ENCODE data around the gene ORMDL3.

Gene ORMDL3, protein sequence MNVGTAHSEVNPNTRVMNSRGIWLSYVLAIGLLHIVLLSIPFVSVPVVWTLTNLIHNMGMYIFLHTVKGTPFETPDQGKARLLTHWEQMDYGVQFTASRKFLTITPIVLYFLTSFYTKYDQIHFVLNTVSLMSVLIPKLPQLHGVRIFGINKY

DNA sequence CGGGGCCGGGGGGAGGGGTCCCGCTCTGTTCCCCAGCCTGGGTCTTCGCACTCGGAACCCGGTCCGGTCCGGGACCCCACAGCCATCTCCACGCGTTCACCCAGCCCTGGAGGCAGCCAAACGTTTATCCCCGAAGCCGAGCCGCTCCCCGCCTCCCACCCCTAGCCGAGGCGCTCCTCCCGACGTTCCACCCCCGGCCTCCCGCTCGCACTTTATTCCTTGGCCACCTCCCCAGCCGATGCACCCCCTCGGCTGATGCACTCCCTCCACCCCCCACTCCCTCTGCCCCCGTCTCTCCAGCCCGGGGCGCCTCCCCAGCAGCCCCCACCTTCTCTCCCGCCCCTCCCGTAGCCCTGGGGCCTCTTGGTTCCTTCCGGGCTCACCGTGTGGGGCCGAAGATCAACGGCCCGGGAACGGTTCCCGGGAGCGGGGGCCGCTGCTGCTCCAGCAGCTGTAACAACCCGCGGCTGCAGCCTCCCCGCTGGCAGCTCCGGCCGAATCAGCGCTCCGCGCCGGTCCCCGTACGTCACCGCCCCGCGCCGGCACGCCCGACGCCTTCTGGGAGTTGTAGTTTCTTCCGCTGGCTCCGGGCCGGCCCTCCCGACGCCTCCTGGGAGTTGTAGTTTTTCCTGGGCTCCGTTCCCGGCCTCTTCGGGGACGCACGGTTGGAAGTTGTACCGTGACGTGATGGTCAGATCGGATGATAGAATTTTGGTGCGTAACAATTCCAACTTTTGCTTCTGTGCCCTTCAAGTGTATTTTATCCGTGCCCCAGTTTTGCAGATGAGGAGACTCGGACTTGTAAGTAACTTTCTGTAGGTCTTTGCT lies at the start of gene ORMDL3, which contains the start of gene LRRC3C:
Gene ORMDL3, minus strand, starts transcription at position 501 of the 828 bp plus-strand sequence. CDS start 3,398 bp downstream, outside the sequence.
Gene LRRC3C, plus strand, starts transcription at position 632 of the 828 bp plus-strand sequence. CDS start 13,792 bp downstream, outside the sequence.
- peak; percentile 79 to 82 for DNase-seq (ENCODE audit: low read depth in 2 of 2)

DNA sequence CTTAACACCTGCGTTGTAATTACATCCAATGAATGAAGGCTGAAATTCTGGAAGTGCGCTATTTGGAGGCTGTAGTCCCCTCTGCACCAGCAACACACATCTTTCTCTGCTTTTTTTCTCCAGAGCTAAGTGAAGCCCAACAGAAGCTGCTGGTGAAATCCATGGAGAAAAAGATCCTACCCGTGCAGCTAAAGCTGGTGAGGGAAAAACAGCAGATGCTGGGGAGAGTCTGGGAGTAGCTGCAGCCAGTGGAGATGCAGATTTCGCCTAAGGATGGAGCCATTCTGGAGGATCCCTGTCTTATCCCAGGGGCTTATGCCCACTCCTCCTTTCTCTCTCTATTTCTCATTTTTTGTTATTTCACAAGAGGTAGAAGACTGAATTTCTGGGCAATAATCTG lies 48.4 kb upstream of the ORMDL3 start:
- DNase-seq (ENCODE audit: low read depth in 2 of 2), result no peak

DNA sequence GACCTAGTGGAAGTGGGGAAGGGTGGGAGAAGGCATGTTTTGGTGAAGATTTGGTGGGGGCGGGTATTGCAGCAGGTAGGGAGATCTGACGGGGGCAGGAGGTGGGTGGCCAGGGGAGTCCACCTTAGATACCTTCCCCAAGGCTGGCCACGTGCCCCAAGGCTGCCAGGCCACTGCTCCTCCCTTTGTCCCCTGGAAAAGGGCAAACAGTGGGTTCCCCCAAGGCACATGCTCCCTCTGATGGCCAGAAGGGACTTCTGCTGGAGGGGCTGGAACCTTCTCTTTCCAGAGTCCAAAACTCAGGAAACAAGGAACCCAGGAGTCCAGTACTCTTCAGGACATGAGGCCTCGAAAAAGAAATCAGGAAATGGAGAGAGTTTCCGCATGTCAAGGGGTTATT lies 47.0 kb upstream of the ORMDL3 start:
- DNase-seq (ENCODE audit: low read depth in 2 of 2), result no peak

- no peak for DNase-seq (ENCODE audit: low read depth in 2 of 2)
These were observed 46.1 kb upstream of the ORMDL3 start for GRCh38 chr17:39973496-39973895.

- no peak for DNase-seq (ENCODE audit: low read depth in 2 of 2)
These were observed 44.9 kb upstream of the ORMDL3 start for GRCh38 chr17:39972271-39972670.

DNA sequence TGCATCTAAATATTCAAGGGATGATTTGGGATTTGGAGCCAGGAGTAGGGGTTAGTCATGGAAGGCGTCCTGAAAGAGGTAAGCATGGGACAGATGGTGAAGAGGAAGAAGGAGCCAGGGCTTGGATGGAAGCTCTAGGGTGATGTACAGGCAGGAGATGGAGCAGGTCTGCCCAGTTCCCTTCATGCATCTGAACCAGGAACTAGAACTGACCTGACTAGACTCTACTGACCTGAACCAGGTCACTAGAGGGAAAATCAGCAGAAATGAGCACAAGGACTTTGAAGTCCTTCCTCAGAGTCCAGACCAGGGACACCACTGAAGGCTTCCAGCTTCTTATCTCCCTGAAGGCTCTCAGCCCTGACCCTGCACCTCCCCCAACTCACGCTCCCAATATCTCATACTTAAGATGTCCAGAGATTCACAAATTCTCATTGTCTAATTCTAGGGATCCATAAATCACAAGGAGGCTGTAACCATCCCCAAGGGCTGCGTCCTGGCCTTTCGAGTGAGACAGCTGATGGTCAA lies 43.7 kb upstream of the ORMDL3 start:
- no peak for DNase-seq (ENCODE audit: low read depth in 2 of 2)

GRCh38 chr17:39970157-39970692 lies 42.8 kb upstream of the ORMDL3 start:
- no peak for DNase-seq (ENCODE audit: low read depth in 2 of 2)

DNA sequence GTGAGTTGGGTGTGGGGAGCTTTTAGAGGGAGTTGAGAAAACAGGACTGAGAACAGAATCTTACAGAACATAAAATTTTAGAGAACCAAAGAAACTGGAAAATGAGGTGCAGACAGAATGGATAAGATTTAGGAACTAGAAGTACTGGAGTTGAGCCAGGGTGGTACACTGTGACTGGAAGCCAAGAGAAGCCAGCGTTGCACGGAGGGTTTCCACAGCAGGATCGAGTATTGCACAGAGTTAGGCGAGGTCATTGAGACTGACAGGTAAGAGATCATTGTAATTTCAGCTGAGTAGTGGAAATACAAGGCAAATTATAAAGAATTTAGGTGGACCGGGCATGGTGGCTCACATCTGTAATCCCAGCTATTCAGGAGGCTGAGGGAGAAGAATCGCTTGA lies 42.0 kb upstream of the ORMDL3 start:
- DNase-seq (ENCODE audit: low read depth in 2 of 2), result no peak

DNA sequence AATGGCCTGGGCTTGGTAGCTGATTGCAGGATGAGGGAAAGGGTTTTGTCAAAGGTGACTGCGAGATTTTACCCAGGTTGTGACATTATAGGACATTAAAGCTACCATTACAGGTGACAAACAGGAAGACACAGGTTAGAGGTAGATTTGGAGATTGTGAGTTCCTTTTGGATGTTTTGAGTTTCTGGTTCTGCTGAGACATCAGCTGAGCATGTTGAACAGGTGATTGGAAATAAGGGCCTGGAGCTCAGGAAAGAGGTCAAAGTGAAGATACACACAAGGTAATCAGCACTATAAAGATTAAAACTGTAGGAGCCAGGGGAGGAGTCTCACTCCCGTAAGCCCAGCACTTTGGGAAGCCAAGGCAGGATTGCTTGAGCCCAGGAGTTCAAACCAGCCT lies 41.4 kb upstream of the ORMDL3 start:
- DNase-seq (ENCODE audit: low read depth in 2 of 2), result no peak

DNA sequence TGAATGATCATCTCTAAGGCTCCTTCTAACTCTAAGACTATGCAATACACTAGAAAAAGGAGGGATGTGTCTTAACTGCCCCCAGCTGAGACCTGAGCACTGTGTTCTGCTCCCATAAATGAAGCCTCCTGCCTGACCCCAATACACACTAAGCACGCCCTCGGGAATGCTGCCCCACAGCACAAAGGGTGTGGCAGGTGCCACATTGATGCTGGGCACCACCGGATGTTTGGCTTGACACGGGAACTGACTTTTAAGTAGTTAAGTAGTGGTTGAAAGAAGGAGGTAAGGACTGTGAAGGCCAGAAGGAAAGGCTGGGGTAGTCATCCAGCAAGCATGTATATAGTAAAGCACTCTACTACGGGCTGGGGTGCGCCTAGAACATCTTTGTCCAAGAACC lies 39.4 kb upstream of the ORMDL3 start:
- DNase-seq (ENCODE audit: low read depth in 2 of 2), result no peak

DNA sequence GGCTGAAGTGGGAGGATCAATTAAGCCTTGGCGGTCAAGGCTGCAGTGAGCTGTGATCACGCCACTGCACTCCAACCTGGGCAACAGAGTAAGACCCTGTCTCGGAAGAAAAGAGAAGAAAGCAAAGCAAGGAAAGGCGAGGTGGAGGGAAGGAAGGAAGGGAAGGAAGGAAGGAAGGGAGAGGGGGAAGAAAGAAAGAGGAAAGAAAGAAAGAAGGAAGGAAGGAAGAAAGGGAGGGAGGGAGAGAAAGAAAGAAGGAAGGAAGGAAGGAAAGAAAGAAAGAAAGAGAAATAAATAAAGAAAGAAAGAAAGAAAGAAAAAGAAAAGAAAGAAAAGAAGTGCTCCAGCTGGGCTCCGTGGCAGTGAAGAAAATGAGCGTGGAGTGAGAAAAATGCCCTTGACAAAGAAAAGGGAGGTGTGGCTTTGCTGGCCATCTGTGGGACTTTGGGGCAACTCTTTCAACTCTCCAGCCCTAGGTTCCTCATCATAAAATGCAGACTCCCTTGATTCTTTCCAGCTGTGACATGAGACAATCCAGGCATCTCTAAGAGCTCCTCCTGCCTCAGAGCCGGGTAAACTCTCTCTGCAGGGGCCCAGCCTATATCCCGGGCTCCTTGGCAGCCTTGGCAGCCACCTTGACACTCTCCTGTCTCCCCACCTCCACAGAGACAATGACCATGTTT lies 37.8 kb upstream of the ORMDL3 start:
- DNase-seq (ENCODE audit: low read depth in 2 of 2), result no peak

DNA sequence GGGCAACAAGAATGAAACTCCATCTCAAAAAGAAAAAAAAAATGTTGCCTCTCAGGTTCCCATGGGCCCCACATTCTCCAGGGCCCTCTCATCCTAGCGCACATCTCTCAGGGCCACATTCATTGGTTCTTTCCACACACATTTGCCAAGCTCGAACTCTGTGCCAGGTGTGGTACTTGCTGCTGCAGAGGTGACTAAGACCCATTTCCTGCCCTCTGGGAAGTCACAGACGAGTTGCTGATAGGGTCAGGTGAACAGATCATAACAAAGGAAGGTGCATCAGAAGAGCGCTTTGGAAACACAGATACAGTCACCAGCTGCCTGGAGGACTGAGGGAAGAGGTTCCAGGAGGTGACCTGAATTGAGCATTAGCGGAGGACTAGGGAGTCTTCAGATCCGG lies 36.4 kb upstream of the ORMDL3 start:
- DNase-seq (ENCODE audit: low read depth in 2 of 2), result no peak

DNA sequence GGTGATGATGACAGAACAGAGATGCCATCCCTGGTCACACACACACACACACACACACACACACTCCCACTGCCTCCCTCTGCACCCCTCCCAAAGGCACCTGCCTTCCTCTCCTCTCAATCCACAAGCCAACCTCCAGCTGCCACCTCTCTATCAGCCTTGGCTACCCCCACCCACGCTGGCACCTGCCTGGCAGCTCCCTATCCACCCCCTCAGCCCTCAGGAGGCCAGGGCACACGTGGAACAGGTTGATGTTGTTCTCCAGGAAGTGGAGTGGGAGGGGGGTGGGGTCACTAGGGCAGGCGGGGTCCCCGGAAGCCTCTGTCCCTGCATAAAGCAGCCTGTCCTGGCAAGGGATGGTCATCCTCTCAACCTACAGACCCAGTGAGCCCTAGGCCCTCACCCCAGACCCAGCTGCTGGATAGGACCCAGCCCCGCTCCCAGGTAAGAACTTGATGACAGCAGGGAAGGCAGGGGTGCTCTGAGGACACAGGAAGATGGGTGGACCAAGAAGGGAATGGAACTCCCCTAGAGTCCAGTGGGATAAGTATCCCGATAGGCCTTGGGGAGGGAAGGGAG lies 35.3 kb upstream of the ORMDL3 start, which contains the start of gene GSDMA:
Gene GSDMA, plus strand, starts transcription at position 363 of the 579 bp plus-strand sequence. CDS start 2,684 bp downstream, outside the sequence.
- DNase-seq (ENCODE audit: low read depth in 2 of 2), result no peak

GRCh38 chr17:39960524-39961041 lies 33.2 kb upstream of the ORMDL3 start:
- DNase-seq (ENCODE audit: low read depth in 2 of 2), result no peak

DNA sequence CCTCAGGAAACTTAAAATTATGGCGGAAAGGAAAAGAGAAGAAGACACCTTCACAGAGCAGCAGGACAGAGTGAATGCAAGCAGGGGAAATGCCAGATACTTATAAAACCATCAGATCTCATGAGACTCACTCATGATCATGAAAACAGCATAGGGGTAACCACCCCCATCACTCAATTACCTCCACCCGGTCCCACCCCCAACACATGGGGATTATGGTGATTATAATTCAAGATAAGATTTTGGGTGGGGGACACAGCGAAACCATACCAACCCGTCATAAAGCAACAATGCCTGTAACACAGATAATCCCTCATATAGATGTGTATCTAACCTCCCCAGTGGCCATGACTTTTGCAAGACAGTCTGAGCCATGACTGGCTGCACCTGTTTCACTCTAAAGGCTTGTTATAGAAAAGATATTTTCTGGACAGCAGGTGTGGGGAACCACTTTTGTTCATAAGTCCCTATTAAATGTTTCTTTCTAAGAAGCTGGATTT lies 28.4 kb upstream of the ORMDL3 start:
- DNase-seq (ENCODE audit: low read depth in 2 of 2), result no peak

DNA sequence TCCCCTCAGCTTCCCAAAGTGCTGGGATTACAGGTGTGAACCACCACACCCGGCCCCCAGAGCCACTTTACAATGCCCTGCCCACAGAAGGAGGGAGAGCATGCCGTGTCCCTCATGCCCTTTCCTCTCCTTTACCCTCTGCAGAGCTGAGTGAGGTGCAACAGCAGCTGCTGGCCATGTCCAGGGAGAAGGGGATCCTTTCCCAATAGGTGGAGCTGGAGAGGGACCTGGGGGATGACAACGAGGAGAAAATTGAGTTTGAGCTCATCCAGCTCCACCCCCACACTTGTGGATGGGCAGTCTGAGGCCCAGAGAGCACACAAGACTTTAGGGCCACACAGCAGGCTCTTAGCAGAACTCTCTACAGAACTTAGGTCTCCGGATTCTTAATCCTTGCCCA lies 27.5 kb upstream of the ORMDL3 start:
- no peak for DNase-seq (ENCODE audit: low read depth in 2 of 2)

DNA sequence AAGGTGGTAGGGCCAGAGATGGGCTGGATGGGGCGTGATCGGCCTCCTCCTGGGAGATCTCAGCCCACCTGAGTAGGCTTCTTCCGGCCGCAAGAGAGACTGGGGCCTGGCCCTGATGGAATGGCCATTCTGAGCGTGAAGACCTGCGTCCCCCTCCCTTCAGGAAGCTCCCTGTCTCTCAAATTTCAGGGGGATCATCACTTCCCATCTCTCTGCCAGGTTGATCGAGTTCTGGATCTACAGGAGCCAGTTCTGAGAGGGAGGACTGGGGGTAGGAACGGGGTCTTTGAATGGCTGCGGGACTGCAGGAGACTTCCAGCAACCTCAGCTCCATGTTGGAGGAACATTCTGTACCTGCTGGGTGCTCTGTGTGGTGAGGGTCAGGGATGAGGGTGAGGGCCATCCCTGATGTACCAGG lies 26.1 kb upstream of the ORMDL3 start:
- DNase-seq (ENCODE audit: low read depth in 2 of 2), result no peak

GRCh38 chr17:39952680-39953470 lies 25.5 kb upstream of the ORMDL3 start:
- DNase-seq (ENCODE audit: low read depth in 2 of 2), result peak; percentile 95 to 96

GRCh38 chr17:39951924-39952679 lies 24.7 kb upstream of the ORMDL3 start:
- DNase-seq (ENCODE audit: low read depth in 2 of 2), result no peak

Measured in stimulated activated CD8-positive, alpha-beta memory T cell treated with anti-CD3 and anti-CD28 coated beads, Interleukin-2, amount 100 ng/mL, for 1 hour (primary cell).